ENCODE measurements around the gene EIF4EBP3. TPM values are rescaled to one million over a fixed set of nuclear protein-coding genes. Genes with fewer than 3 reads are reported as not detected.
A peak's percentile ranks its signal among the peaks of the same experiment; 100 is the strongest.
"Not testable (repeated sequence)": the region's sequence is repeated elsewhere in the genome, so short reads cannot be mapped to it uniquely, and the experiment has no call there.

EIF4EBP3 gene
- total and polyA plus RNA-seq, 8 donors, result 7.2 to 55.5 (median 13.7) TPM

- ATAC-seq (peak in 3 of 4 donors; percentile 54 to 62 (median 61)), FAIRE-seq (no peak), DNase-seq (no peak)
Observed at GRCh38 chr5:140574165-140574564, 26.7 kb downstream of the EIF4EBP3 start.

GRCh38 chr5:140575309-140575708, 27.8 kb downstream of the EIF4EBP3 start:
- no peaks in the 10 kb centered on the region for H3K27me3 ChIP-seq
- intact Hi-C loops (cut with DNase I), result no loop called here
- no peaks in the 10 kb centered on the region for H3K4me1 ChIP-seq
- no peak overlapping the region for H3K4me3 ChIP-seq
- H3K36me3 ChIP-seq, result no peaks in the 10 kb centered on the region
- no peaks in the 10 kb centered on the region for H3K9me3 ChIP-seq
- ATAC-seq (peak in 3 of 4 donors; percentile 66 to 86 (median 85)), FAIRE-seq (no peak), DNase-seq (no peak)
- TF ChIP-seq CTCF (IDR thresholded peaks at IDR 0.05), result no peak
- H3K27ac ChIP-seq, result no peak overlapping the region
- 81 to 83% methylated on average over 8 of the region's 8 CpGs for WGBS, 2 donors

More at GRCh38 chr5:140574165-140574564, 26.7 kb downstream of the EIF4EBP3 start:
- H3K9me3 ChIP-seq, result no peaks in the 10 kb centered on the region
- H3K27me3 ChIP-seq, result no peaks in the 10 kb centered on the region
- H3K4me3 ChIP-seq, result no peak overlapping the region
- no peak for TF ChIP-seq CTCF (IDR thresholded peaks at IDR 0.05)
- no peaks in the 10 kb centered on the region for H3K4me1 ChIP-seq
- WGBS, 2 donors, result 22 to 27% methylated on average over 3 of the region's 3 CpGs
- intact Hi-C loops (cut with DNase I), result no loop called here
- no peaks in the 10 kb centered on the region for H3K36me3 ChIP-seq
- peak overlapping the region in 2 of 4 donors; percentile 2 to 37 for H3K27ac ChIP-seq

- Histone ChIP-seq H3K4me3 (no peak overlapping the region), H3K27ac (peak overlapping the region in 1 of 4 donors; percentile 13), H3K9me3 (no peaks in the 10 kb centered on the region), H3K36me3 (no peaks in the 10 kb centered on the region), H3K4me1 (no peaks in the 10 kb centered on the region), H3K27me3 (no peaks in the 10 kb centered on the region)
- no peak for DNase-seq
- no peak for TF ChIP-seq CTCF (IDR thresholded peaks at IDR 0.05)
- ATAC-seq, result peak in 1 of 4 donors; percentile 58
- WGBS, 2 donors, result 64 to 77% methylated on average over 2 of the region's 2 CpGs
- no peak for FAIRE-seq
- intact Hi-C loops (cut with DNase I), result no loop called here
Observed at GRCh38 chr5:140576776-140577201, 29.3 kb downstream of the EIF4EBP3 start.

- not testable (repeated sequence) for ATAC-seq, FAIRE-seq
- WGBS, 2 donors, result 88 to 93% methylated on average over 6 of the region's 6 CpGs
Observed at GRCh38 chr5:140579188-140579747, 31.8 kb downstream of the EIF4EBP3 start.

GRCh38 chr5:140587495-140587894, 40.0 kb downstream of the EIF4EBP3 start:
- Histone ChIP-seq H3K4me3 (no peak overlapping the region), H3K36me3 (no peaks in the 10 kb centered on the region), H3K4me1 (no peaks in the 10 kb centered on the region), H3K27me3 (no peaks in the 10 kb centered on the region), H3K9me3 (no peaks in the 10 kb centered on the region), H3K27ac (no peak overlapping the region)
- 91 to 92% methylated on average over 1 of the region's 1 CpG for WGBS, 2 donors
- ATAC-seq (no peak), FAIRE-seq (peak; percentile 47), DNase-seq (no peak)
- intact Hi-C loops (cut with DNase I), result no loop called here
- no peak for TF ChIP-seq CTCF (IDR thresholded peaks at IDR 0.05)

More at GRCh38 chr5:140579188-140579747, 31.8 kb downstream of the EIF4EBP3 start:
- H3K36me3 ChIP-seq; intact Hi-C loops (cut with DNase I); H3K9me3 ChIP-seq; H3K4me1 ChIP-seq; DNase-seq; H3K4me3 ChIP-seq; H3K27me3 ChIP-seq; H3K27ac ChIP-seq: not testable (repeated sequence)
